Thymus (tissue), 11 donors: ENCODE results near the gene PRSS50. TPM values are rescaled to one million over a fixed set of nuclear protein-coding genes. Genes with fewer than 3 reads are reported as not detected.

Experiments used
- DNase-seq, 9 donors: peaks; one replicate each; pipeline ENCODE4 v3.0.0-alpha.2; 2013; ENCODE audit warnings: low spot score in 9 of 9, low read depth in 6 of 9, missing footprints in 1 of 9
- H3K27ac ChIP-seq, 2 donors: one replicate each; pipeline ENCODE4 v1.5.1; 2013; ENCODE audit warnings: control low read depth in 1 of 2, low read depth in 1 of 2, low read length in 1 of 2, mild to moderate bottlenecking in 1 of 2, moderate library complexity in 1 of 2
- H3K27me3 ChIP-seq, 2 donors: one replicate each; pipeline ENCODE4 v1.5.1; 2013; ENCODE audit warnings: low read length in 1 of 2; ENCODE audit not compliant: control insufficient read depth in 2 of 2, insufficient read depth in 1 of 2
- H3K36me3 ChIP-seq, 2 donors: one replicate each; pipeline ENCODE4 v1.5.1; 2013; ENCODE audit warnings: low read length in 1 of 2, mild to moderate bottlenecking in 1 of 2, moderate library complexity in 1 of 2; ENCODE audit not compliant: control insufficient read depth in 2 of 2, insufficient read depth in 2 of 2
- H3K4me1 ChIP-seq, 2 donors: one replicate each; pipeline ENCODE4 v1.5.1; 2013; ENCODE audit warnings: low read length in 2 of 2; ENCODE audit not compliant: control insufficient read depth in 2 of 2, insufficient read depth in 2 of 2
- H3K4me3 ChIP-seq, 2 donors: one replicate each; pipeline ENCODE4 v1.5.1; 2013; ENCODE audit warnings: low read length in 2 of 2, control low read depth in 1 of 2, mild to moderate bottlenecking in 1 of 2
- H3K9me3 ChIP-seq, 2 donors: one replicate each; pipeline ENCODE4 v1.5.1; 2013; ENCODE audit warnings: low read length in 1 of 2, mild to moderate bottlenecking in 1 of 2; ENCODE audit not compliant: control insufficient read depth in 2 of 2, insufficient read depth in 1 of 2
- WGBS: extraction: QIAGEN DNeasy Blood & Tissue Kit; methylation state at CpG from one replicate; pipeline ENCODE4 v1.1.7; 2013; 5-methylcytosine and 5-hydroxymethylcytosine counted together
- polyA plus RNA-seq: library from polyadenylated mRNA; stranded (reverse); fragments of 200-250 nt; gene quantifications from one replicate; pipeline ENCODE4 v1.2.3, GENCODE V29; 2013
- total RNA-seq: library from RNA; stranded (reverse); fragments of 120-200 nt; gene quantifications from one replicate; pipeline ENCODE4 v1.2.4, GENCODE V29; 2013
- donor health status: healthy.

The PRSS50 gene
- total and polyA plus RNA-seq, 2 donors, result 0.05 to 0.27 TPM

DNA sequence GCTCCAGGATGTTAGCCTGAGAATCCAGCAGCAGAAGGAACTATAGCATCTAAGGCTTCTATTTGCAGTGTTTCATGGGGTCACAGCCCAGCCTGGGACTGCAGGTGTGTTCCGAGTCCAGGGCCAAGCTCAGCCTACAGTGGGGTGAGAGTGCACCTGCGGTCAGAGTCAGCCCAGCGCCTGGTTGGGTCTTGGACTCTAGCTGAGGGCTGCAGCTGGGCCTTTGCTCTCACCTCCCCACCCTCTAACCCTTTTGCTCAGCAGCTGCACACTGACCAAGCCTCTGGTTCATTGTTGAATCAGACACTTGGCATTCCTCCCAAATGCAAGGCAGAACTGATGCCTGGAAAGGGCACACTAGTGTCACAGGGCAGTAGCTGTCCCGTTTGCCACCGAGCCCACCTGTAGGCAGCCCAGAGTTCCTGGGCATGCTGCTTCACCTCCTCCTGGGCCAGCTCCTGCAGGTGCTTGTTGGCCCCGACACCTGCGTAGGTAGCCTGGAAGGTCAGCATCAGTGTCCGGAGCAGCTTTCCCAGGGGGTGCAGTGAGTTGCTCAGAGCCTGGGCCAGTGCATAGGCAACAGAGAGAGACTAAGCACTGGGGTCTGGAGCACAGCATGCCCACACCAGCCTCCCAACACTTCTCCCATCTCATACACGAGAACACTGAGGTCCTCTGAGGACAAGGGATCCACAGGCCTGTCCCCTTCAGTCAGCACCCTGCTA, 41.7 kb downstream of the PRSS50 start:
- Histone ChIP-seq H3K9me3 (no peaks in the 10 kb centered on the region), H3K27me3 (peaks cover 0 to 2% of the 10 kb centered on the region in 2 donors), H3K4me1 (no peaks in the 10 kb centered on the region), H3K27ac (no peak overlapping the region), H3K4me3 (no peak overlapping the region), H3K36me3 (no peaks in the 10 kb centered on the region)
- DNase-seq, result no peak
- WGBS, result 93% methylated on average over 9 of the region's 9 CpGs

DNA sequence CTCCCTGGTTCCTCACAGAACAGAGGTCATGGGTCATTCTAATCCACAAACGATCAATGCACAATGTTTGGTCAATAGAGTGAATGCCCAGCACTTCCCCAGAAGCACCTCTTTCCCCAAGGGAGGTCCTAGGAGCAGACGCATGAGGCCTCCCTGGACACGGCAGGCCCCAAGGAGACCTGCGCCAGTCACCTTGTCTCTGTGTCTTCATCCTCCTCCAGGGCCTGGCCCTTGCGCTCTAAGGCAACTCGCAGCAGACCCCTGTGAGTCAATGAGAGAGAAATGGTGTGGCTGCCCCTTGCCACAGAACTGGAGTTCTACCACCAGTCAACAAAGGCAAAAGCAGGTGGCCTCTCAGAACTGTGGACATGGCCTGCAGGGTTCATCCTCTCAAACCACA, 42.2 kb downstream of the PRSS50 start:
- Histone ChIP-seq H3K27me3 (peaks cover 0 to 2% of the 10 kb centered on the region in 2 donors), H3K36me3 (no peaks in the 10 kb centered on the region), H3K27ac (no peak overlapping the region), H3K9me3 (no peaks in the 10 kb centered on the region), H3K4me1 (no peaks in the 10 kb centered on the region), H3K4me3 (no peak overlapping the region)
- no peak for DNase-seq
- 98% methylated on average over 6 of the region's 6 CpGs for WGBS

- no peaks in the 10 kb centered on the region for H3K36me3 ChIP-seq
- no peaks in the 10 kb centered on the region for H3K4me1 ChIP-seq
- WGBS, result 97% methylated on average over 12 of the region's 12 CpGs
Measured at GRCh38 chr3:46674031-46674845, 43.4 kb downstream of the PRSS50 start.

DNA sequence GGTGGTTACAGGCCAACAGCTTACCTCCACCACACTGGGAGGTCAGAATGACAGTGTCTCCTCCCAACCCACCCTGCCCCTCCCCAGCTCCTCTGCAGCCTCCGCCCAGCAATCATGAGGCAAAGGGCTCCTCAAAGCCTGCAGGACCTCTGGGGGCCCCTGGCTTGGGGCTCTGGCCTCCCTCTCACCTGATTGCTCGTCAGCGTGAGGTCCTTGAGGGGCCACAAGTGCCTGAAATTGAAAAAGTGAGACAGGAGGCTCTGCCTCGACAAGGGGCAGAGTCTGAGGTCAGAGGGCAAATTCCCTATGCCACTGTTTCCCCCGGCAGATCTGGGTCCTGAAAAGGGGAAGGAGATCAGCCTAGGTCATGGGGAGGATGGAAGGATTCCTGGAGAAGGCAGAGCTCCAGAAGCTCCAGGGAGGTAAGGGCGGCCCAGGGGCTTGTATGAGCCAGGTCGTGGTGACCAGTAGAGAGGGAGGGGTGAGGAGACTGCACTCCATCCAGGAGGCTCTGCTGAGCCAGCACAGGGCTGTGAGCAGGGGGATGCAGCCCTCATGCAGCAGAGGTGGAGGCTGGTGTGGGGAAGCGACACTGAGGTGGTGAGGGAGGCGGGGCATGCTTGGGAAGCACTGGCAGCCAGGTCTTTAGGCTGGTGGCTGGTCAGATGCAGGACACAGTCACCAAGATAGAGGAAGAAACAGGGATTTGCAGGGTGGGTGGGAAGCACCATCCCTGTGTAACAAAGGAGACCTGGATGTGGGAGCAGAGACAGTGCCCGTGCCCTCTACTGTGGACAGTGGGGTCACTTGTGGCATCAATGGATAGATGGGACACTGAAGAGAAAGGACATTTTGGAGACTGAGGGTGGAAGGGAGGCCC, 44.3 kb downstream of the PRSS50 start:
- DNase-seq, result no peak
- Histone ChIP-seq H3K27ac (no peak overlapping the region), H3K27me3 (no peaks in the 10 kb centered on the region), H3K4me1 (no peaks in the 10 kb centered on the region), H3K4me3 (no peak overlapping the region), H3K36me3 (no peaks in the 10 kb centered on the region), H3K9me3 (no peaks in the 10 kb centered on the region)
- 95% methylated on average over 10 of the region's 10 CpGs for WGBS

More at GRCh38 chr3:46674031-46674845, 43.4 kb downstream of the PRSS50 start:
- H3K9me3 ChIP-seq, result no peaks in the 10 kb centered on the region
- H3K27me3 ChIP-seq, result no peaks in the 10 kb centered on the region
- no peak overlapping the region for H3K27ac ChIP-seq
- no peak for DNase-seq
- no peak overlapping the region for H3K4me3 ChIP-seq

DNA sequence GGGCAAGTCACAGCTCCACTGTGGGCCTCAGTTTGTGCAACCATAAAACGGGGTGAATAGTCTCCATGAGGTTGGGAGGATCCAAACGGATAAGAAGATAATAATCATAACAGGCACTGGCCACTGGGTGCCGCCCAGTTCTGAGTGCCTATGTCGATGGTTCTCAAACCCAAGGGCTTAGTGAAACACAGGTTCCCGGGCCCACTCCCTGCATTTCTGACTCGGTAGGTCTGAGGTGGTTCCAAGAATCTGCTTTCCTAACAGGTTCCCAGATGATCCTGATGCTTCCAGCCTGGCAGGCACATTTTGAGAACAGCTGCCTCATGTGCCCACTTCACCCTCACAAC, 45.3 kb downstream of the PRSS50 start:
- no peaks in the 10 kb centered on the region for H3K36me3 ChIP-seq
- DNase-seq, result no peak
- H3K4me1 ChIP-seq, result no peaks in the 10 kb centered on the region
- no peak overlapping the region for H3K27ac ChIP-seq
- H3K4me3 ChIP-seq, result no peak overlapping the region
- no peaks in the 10 kb centered on the region for H3K9me3 ChIP-seq
- 97% methylated on average over 6 of the region's 6 CpGs for WGBS
- H3K27me3 ChIP-seq, result no peaks in the 10 kb centered on the region

DNA sequence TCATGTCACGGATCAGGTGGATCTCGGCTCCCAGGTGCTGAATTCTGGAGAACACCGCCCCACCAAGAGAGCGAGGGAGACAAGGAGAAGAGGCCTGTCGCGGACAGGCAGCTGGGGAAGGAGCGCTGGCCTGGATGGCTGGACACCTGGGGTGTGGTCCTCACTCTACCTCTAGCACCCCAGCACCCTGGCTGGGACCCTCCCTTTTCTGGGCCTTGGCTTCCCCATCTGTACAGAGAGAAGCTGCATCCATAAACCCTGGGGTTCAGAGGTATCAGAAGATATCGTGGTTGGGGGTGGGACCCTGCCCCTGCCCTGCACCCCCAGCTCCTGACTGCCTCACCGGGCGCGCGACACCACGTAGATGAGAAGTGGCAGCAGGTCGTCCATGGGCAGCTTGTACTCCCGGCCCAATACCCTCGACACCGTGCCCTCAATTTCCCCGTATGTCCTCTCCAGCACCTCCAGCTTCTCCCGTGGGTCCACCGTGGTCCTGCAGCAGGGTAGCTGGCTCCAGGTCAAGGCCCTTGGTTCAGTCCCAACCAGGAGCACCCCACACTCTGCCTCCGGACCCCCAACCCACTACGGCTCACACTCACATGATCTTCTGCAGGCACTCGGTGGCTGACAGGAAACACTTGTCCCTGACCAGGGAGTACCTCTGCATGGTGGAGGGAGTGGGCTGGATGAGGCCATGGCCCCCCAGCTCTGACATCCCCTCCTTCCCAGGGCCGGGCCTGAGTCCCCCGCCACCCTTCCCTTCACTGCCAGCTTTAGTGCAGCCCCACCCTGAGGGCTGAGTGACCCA, 45.9 kb downstream of the PRSS50 start:
- 96% methylated on average over 25 of the region's 25 CpGs for WGBS

GRCh38 chr3:46670891-46671427, 46.7 kb downstream of the PRSS50 start:
- no peaks in the 10 kb centered on the region for H3K36me3 ChIP-seq
- H3K4me3 ChIP-seq, result no peak overlapping the region
- H3K27me3 ChIP-seq, result no peaks in the 10 kb centered on the region
- no peak for DNase-seq
- no peaks in the 10 kb centered on the region for H3K9me3 ChIP-seq
- H3K27ac ChIP-seq, result no peak overlapping the region
- no peaks in the 10 kb centered on the region for H3K4me1 ChIP-seq
- WGBS, result 98% methylated on average over 4 of the region's 4 CpGs

More for the DNA sequence above, 45.9 kb downstream of the PRSS50 start:
- Histone ChIP-seq H3K27ac (no peak overlapping the region), H3K36me3 (no peaks in the 10 kb centered on the region), H3K9me3 (no peaks in the 10 kb centered on the region), H3K27me3 (no peaks in the 10 kb centered on the region), H3K4me1 (no peaks in the 10 kb centered on the region), H3K4me3 (no peak overlapping the region)
- no peak for DNase-seq
